ENCODE results near the gene ERC1.

The ERC1 gene

DNA sequence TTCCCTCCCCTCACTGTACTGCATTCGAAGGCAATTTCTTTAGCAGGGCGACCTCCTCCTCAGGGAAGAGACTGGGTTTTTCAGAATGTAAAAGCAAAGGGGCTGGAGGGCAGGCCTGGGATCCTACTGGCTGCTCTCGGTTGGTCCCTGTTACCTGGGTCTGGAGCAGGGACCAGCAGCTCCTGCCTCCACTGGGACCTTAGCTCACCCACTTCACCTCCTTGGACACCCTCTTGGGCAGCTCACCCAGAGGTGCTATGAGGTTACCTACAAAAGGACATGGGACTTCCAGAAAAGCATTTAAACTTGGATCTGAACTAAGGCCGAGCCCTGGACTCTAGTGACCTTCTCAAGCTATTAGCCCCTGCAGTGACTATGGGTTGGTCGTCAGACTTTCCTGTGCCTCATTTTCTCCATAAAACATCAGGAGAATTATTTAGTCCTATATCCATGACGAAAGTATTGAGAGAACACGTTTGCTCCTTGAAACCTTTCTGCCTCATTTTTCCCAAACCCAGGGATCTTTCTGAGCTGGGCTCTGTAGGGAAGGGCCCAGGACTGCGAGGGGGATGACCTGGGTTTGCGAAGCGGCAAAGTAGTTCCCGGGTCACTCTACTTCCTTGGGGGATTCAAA, 538.3 kb downstream of the ERC1 start:
- DNase-seq, result no peak

DNA sequence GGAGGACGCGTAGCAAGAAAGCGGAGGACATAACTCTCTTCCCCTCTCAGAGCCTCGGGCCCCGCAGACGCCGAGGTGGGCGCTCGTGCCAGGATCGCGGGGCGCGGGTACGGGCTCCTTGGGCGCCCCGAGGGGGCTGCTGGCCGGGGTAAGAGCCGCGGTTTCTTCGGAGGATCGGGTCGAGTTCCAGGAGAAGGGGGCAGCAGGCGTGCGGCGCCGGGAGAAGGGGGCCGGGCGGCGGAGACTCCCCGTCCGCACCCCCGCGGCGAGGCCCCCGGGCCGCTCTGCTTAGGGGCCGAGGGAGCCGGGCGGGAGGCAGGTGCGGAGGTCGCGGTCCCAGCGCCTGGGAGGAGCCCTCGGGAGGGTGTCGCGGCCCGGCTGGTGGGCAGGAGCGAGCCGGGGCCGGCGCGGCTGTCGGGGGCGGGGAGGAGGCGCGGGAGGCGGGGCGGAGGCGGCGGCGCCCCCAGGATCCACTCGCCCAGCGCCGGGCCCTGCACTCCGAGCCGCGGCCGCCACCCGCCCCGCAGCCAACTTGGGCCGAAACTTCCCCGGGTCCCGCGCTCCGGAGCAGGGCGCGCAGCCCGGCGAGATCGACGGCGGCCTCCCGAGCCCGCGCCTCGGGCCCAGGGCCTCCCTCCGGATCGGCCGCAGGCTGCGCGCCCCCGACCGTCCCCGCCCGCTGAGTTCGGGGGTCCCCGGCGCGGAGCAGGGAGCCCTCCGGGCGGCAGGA, 539.0 kb downstream of the ERC1 start:
- no peak for DNase-seq

GRCh38 chr12:1530592-1531152, 539.6 kb downstream of the ERC1 start:
- DNase-seq, result no peak

- no peak for DNase-seq
These were observed 540.2 kb downstream of the ERC1 start for GRCh38 chr12:1531153-1531653.

DNA sequence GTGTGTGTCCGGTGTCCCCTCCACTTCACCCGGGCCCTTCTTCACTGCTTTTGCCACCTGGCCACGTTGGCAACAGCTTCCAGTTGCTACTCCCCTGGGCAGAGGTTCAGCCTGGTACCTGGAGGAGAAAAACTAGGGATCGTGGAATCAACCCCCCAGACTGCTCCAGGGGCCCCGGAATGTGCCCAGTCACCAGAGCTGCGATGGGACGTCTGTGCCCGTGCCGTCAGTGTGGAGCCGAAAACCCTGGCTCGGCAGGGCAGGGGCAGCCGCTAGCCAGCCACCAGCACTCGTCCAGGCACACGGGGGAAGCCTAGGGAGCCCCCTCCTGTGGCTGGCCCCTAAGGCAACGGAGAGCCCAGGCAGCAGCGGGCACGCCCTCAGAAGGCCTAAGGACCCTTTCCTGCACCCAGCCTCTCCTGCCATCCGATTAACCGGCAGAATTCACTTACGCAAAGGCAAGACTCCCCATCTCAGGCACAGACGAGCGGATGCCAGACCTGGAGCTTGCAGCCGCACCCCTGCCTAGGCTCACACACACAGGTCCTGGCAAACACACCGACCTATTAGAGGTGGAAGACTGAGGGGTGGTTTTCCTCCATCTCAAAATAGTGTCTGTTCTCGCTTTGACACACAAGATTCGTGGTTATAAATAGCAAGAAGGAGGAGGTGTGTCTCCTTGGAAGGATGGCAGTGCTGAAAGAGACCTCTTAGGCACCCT, 540.8 kb downstream of the ERC1 start:
- no peak for DNase-seq

GRCh38 chr12:1532375-1533165, 541.5 kb downstream of the ERC1 start:
- DNase-seq, result no peak

DNA sequence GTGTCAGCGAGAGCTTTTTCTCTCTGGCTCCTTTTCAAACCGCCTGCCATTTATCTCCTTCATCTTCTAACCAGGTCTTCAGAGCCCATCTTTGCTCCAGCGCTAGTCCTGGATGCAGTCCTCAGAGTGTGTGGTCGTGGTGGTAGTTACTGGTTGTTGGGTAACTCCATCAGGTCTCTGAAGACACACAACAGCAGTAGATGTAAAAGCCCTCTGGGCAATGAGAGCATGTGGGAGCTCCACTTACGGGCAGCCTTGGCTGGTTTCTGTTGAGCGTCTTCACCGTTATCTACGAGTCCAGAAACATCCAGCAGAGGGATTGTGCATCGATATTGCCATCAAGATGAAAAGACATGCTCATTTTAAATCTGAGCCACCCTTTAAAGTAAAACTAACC, 542.2 kb downstream of the ERC1 start:
- no peak for DNase-seq

DNA sequence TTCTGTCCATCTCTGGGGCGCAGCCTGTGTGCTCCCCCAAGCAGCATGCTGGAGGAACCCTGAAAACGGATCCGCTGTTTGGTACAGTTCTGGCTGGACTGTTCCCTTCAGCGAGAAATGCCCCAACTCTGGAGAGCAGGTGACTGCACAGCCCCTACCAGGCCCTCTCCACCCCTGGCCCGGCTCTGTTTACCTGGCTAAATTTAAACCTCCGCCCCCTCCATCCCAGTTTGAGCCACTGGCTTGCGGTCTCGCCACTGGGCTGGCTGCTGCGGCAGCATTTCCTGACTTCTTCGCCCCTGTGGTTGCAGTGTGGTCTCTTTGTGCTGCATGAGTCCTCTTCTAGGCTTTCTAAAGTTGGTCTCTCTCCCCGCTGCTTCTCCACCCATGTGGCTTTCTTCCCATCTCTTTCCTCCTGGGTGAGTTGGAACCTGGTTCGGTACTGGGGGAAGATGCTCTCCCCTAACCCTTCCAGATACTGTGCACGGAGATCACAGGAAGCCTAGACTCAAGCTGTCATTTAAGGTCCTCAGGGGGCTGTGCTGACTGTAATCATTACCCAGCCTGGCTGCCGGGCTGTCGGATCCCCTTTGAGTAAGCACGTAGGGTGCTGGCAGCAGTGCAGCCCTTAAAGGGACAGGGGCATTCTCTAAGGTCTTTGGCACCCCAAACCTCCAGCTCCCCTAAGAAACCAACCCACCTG, 542.7 kb downstream of the ERC1 start:
- no peak for DNase-seq

DNA sequence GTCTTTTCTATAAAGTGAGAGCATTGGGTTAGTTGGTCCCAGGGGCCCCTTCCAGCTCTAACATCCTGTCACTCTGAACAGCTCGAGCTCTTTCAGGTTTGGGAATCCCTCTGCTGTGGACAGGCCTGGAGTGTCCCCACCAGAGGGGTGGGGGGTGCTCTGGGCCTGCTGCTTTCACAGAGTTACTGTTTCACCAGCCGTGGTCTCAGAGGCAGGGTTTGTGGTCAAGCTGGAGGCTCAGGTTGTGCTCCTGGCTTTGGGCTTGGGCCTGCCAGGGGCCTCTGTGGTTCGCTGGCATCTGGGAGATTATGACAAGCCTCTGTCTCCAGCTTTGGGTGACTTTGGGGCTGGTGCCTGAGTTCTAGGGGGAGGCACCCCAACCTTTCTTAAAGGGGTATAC, 543.7 kb downstream of the ERC1 start:
- DNase-seq, result no peak

GRCh38 chr12:1536817-1537216, 545.8 kb downstream of the ERC1 start:
- no peak for DNase-seq

- no peak for DNase-seq
These were observed 548.1 kb downstream of the ERC1 start for GRCh38 chr12:1539135-1539534.

- DNase-seq, result no peak
These were observed 549.7 kb downstream of the ERC1 start for GRCh38 chr12:1540690-1541089.

- no peak for DNase-seq
These were observed 551.6 kb downstream of the ERC1 start for GRCh38 chr12:1542599-1542998.

DNA sequence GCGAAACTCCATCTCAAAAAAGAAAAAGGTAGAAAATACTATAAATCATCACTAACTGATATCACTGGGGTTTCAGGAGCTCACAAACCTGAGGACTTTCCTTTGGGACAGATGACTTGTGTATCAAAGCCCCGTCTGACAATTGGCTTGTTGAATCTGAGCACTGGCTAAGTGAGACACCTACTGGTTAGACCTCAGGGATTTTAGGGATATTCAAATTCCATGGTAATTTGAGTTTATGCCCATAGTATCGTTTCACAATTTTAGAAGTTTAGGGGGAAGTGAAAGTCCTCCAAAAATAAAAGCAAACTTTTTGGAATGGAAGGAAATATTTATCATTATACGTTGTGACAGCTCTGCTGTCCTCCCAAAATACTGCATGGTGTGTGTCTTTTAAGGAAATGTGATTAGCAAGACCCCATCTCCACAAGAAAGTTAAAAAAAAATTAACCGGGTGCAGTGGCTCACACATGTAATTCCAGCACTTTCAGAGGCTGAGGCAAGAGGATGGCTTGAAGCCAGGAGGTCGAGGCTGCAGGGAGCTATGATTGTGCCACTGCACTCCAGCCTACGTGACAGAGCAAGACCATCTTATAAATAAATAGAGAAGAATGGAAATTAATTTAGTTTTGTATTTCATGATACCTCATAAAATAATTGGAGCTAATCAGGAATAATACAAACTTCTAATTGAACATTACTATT, 554.1 kb downstream of the ERC1 start:
- DNase-seq, result no peak

Data from DMS153 (cell line).